Measurements from ENCODE around the gene CMTR1.

Gene CMTR1

DNA sequence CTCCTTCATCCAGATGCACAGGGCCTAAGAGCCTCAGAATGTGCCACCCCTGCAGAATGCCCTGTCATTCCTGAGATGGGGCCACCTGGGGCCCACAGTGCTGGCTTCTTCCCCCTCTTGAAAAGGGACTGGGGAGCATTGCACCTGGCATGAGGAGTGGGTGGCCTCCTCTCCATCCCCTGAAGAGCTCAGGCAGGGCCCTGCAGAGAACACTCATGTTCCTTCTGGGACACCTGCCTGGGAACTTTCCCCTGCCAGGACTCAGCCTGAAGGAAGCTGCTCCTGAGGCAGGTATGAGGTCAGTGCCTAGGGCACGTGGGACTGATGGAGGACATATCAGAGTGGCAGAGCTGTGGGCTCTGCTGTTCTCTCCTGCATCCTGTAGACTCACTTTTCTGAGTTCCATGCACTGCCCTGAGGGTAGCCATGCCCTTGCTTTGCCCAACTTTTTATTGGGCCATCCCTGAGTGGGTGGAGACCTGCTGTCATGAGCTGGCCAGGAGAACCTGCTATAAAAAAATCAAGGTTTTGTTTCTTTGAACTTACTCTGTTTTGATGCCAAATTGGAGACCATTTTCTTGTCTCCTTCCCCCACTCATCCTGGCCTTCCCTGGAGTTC lies 47.2 kb downstream of the CMTR1 start:
- DNase-seq: no peak

DNA sequence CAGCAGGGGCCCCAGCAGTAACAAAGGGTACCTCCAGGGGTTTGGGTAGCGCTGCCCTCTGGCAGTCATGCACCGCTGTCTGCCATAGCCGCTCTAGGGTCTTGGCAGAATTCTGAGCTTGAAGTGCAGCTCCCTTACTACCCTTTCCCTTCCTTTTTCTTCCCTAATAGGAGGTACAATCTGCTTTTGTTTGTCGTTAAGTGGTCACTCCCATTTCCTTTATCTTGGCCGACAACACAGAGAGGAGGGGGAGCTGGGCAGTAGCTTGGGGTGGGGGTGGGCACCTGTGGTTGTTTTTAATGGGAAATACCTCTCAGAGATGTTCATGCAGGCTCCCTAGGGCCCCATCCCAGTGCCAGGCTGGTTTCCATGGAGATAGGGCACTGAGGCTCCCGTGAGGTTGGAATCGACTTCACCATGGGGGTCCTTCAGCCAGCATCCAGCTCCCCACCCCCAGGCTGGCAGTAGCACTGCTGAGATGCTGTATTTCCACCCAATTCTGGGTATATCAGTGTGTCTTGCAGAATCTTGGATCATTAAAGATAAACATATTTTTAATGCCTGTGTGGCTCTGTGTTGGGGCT lies 48.0 kb downstream of the CMTR1 start:
- no peak for DNase-seq

DNA sequence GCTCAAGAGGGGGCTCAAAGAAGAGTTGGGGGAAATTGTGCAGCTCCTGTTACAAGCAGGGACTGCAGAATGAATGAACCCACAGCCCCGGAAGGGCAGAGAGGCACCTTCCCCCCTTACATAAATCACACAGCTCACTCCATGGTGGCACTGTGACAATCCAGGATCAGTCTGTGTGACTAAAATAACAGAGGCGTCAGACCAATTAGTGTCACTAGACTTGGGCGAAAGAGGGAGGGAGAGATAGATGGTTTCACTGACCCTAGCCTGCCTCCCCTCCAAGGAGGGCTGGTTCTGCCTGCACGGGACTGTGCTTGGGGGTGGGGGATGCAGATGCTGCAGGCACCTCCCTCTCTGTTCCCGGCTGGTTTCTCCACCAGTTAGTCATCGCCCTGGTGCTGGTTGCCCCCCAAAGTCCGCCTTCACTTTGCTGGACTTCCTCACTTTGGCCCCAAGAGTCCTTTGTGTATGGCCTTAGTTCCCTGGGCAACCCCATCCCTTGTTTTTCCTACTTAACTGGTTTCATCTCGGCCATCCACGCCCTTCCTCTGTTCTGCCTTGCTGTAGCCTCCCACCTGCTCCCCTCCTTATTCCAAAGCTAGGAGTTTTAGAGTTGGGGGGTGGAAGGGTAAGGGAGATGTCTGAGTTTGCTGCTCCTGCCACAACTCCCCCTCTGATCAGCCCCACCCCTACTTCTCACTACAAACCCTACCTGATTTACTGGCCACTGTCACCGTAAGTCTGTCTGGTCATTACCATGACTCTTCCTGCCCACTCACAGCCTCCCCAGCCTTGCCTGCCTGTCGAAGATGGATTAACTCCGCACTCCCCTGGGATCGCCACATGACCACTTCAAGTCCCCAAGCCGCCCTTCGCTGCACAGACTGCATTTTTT lies 48.9 kb downstream of the CMTR1 start:
- no peak for DNase-seq

DNA sequence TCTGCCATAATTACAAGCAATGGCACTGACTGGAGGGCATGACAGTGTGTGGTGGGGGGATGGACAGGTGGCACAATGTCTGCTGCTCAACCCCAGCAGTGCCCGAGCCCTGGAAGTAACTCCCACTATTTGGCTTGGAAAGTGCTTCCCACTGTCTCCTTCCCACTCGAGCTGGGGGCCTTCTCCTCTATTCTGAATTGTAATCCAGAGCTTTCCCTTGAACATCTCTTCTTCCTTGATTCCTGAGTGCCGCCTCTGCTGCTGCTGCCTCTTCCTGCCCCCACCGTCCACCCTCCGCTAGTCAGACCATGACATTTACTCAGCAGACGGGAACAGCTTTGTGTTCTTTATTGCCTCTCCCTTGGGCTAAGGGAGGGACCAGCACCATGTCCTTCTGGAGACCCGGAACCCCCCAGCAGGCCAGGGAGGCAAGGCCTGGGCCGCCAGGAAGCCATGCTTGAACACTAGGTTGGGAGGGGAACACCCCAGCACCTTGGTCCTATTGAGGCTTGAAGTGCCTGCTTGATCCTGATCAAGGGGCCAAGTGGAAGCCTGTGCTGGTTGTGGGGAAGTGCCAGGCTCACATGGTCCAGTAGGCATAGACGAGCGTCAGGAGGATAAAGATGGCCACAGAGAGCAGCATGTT lies 49.7 kb downstream of the CMTR1 start:
- DNase-seq: no peak

DNA sequence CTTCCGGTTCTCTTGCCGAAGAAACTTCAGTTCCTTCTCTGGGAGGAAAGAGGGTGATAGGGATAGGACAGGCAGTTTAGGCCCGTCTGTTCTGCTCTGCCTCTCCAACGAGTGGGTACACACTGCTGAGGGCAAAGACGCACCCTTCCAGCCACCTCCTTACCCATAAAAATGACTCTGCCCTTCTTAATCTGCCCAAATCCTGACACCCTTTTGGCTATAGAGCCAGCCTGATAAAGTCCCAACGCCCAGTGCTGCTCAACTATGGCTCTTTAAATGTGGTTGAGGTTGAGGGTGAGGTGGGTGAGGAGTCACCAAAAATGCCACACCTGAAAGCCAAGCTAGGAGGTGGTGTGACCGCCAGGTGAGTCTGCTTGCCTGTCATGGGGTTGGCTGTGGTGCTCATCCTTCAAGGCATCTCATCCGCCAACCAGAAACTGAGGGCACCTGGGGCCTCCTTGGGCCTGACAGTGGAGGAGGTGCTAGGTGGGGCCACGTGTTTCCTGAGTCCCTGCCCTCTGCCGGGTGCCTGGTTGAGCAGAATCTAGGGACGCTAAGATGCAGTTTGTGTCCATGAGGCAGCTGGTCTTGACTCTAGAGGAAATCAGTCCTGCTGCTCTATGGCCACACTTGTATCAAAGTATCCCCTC lies 50.4 kb downstream of the CMTR1 start:
- DNase-seq: no peak

DNA sequence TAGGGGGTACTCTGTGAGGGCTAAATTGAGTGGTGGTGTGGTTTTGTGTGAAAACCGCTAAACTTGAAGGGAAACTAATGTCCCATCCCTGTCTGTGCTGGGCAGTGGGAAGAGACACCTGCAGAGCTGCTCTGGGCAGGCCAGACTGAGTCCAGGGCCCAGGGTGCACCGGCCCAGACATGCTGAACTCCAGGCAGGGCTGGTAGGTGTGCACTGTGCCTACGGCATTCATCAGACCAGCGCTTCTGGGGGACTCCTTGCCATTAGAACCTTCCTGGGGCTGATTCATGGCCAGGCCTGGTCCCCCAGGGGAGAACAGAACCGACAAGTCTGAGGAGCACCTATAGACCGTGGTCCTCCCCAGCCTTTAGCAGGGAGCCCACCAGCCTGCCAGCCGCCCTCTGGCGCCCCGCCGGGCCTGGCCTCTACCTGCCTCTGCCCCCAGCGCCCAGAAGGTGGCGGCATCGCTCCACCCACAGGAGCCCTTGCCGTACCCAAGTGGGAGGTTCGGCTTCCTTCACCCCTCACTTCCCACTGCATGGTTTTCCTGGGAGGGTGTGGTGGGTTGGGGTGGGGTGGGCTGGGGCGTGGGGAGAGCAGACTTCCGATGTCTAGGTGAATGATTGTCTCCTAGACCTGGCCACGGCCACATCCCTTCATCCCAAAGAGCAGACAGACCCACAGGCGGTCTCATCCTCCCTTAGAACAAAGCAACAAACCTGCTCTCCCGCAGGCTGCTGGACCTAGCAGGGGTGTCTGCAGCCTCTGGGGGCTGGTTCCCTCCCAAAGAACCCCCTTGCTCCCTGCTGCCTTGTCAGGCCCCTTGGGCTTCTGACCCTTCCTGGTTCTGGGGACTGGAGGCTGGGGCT lies 51.1 kb downstream of the CMTR1 start:
- DNase-seq: peak; percentile 71

DNA sequence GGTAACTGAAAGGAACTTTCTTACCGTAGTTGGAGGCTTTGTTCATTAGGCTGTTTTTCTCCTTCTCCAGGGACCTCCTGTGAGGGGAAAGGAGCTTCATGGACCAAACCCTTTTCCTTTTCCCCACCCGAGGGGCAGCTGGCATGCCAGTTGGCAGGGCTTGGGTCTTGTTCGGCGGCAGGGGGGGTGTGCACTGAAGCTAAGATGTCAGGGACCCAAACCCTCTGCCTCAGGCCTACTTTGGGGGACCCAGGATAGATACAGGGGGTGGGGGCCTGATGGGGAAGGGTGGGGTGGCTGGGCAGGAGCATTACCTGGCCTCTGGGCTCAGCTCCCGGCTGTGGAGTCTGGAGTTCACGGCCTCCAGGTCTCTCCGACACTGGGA lies 51.8 kb downstream of the CMTR1 start:
- no peak for DNase-seq

DNA sequence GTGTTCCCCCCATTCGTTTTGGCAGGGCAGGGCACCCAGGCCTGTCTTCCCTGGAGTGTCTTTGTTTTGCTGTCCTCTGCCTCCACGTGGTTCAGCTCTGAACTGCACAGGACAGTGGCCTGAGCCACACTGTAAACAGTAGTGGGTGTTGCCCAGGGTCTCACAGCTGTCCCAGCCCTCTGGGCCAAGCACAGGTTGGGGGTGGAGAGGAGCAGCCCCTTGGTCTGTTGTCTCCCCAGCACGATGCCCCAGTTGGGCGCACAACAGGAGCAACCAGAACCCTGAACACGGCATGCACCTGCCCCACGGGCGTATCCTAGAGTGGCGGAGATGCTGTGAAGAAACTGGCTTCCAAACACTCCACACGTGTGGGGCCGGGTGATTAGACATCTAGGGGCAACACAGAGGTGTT lies 52.3 kb downstream of the CMTR1 start:
- no peak for DNase-seq

DNA sequence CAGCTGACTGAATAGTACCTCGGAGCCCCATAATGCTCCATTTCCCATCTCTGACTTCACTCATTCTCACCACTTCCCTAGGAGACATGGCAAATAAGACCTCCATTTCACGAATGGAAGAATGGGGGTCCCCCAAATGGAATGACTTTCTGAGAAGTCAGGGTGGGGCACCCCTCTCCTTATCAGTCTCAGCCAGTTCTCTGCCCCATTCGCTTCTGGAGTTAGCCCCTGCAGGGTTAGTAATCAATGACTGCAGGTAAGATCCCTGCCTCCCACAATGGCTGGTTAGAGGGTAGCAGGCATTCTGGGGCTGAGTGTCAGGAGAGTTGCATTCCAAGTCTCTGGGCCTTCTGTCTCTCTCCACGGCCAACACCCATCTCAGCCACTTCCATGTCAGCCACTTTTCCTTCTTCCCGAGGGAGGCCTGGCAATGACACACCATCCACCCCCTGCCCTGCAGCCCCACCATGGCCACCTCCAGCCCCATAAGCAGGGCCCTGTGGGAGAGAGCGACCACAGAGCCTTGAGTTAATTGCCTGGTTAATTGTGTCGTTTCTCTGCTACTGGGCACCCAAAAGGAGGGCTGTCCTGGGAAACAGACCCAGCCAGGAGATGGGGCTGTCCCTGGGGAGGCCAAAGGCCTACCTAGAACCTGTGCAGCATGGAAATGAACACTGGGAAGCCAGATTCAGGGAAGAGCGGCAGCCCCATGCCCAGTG lies 53.3 kb downstream of the CMTR1 start:
- DNase-seq: no peak

DNA sequence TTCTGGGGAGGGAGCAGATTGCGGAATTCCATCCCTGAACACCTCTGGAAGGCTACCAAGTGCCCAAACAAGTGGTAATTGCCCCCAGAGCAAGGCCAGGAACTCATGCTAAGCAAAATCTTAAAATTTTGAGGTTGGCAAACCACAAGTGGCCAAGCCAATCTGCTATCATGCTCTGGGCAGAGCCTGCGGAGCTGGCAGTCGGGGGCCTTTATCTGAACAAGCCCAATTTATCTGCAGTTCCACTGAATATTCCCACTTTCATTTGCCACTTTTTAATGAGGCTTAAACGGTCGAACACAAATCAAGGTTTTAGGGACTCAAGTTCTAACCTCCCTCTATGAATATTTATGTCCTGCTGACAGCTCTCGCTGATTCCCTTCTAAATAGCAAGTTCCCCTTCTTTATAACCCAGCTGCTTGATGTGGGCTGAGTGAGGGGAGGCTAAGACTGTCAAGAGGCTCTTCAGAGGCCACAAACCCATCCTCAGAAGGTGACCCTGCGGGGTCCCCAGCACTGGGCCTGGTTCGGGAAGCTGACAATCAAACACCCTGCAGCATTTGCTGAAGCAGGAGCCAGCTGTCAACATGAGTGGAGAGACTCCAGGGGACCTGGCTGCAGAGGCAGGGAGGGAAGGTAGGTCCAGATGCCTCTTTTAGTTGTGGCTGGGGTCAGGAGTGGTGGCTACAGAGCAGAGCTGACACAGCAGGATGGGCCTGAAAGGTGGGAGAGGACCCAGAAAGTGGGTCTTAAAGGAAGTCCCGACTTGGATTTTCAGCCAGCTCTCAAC lies 54.8 kb downstream of the CMTR1 start:
- DNase-seq: no peak

DNA sequence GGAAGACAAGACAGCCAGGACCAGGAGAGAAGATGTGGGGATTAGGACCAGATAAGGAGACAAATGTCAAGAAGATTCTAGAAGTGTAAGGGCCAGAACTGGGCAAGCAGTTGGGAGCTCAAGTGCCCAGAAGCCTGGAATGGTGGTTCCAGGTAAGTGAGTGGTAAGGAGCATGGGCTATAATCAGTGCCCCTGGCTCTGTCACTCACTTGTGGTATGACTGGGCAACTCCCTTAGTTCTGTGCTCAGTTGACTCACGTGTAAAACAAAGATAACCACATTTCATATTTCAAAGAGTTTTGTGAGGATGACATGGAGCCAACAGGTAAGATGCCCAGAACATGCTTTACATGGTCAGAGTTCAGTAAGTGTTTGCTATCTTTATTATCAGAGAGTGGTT lies 55.5 kb downstream of the CMTR1 start:
- no peak for DNase-seq

DNA sequence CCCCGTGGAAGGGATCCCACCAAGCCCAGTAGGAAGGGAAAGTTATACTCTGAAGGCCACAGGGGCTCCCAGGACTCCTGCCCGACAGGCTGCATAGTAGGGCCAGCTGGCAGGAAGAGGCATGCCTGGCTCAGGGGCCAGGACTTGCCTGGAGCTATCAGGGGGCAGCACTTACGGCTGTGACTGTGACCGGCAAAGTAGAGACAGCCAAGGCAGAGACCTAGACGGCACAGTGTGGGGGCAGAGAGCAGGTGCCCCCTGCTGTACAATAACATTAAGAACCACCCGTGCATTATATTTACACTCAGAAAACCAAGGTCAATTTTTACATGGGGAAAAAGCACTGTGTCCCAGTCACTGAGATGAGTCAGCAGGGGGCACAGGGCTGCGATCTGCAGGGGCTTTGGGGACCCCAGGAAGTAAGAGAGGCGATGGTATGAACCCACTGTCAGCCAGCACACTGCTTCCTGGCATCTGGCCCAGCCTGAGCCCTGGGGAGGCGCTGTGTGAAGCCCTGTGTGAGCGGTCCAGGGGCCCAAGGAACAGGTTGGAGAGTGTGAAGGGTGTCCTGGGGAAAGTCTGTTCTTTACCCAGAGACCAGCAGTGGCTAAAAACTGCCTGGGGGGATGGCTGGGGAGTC lies 56.8 kb downstream of the CMTR1 start:
- no peak for DNase-seq

DNA sequence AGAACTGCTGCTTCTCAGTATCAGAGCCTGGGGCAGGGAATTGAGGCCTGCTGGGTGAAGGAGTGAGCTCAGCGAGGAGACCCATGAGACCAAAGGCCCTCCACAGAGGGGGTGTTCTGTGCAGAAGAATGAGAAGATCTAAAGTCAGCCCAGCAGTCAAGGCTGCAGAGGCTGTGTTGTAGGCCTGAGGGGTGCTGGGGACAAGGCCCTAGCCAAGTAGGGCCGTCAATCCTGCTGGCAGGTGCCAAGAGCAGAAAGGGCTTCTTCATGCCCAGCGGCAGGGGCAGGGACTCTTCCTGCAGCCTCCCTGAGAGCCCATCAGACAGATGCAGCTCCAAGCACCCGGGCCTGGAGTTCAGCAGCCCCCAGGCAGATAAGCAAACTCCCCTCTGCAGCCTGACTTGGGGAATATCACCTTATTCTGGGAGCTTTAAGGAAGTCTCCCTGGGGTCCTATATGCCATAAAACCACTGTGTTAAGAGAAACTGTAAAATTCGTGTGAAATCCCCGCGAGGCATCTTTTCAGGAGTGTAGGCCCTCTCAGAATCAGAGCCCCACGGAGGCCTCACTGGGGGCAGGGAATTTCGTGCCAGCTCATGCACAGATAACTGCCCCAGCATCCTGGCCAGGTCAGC lies 57.6 kb downstream of the CMTR1 start:
- DNase-seq: no peak

DNA sequence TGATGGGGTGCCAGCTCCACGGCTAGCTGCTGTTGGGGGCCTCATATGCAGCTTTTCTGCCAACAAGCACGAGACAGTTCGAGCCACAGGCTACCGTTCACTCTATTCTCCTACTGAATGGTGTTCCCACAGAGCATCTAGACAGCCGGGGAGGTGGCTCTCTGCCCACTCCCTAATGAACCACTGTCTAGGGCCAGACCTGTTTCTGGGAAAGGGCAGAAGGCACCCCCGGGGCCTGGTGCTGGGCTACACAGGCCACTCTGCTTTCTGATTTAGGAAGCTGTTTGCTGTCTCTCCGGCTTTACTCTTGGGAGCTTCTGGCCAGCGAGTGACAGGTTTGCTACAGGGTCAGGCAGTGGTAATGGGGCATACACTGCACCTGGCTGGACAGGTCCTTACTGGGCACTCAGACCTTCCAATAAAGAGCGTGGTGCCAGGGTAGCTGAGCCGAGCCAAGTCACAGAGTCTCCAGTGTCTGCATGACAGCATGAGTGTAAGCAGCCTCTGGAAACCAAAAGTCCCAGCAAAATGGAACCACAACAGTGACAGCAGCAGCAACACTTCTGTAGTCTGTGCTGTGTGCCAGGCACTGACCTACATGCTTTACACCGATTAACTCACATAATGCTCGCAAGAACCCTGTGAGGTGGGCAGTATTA lies 58.3 kb downstream of the CMTR1 start:
- no peak for DNase-seq

DNA sequence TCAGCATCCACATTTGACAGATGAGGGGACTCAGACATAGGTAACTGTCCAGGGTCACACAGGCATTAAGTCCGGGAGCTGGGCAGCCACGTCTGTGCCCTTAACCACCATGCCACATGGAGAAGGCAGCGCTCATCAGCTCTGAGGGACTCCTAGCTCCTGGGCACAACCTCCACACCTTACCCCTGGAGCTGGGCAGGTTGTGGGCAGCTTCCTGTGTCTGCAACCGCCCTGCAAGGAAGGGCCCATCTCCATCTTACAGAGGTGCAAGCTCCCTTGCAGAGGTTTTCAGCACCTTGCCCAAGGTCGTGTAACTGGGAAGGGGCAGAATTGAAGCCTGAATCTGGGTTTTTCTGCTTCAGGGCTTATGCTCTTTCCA lies 58.8 kb downstream of the CMTR1 start:
- no peak for DNase-seq

DNA sequence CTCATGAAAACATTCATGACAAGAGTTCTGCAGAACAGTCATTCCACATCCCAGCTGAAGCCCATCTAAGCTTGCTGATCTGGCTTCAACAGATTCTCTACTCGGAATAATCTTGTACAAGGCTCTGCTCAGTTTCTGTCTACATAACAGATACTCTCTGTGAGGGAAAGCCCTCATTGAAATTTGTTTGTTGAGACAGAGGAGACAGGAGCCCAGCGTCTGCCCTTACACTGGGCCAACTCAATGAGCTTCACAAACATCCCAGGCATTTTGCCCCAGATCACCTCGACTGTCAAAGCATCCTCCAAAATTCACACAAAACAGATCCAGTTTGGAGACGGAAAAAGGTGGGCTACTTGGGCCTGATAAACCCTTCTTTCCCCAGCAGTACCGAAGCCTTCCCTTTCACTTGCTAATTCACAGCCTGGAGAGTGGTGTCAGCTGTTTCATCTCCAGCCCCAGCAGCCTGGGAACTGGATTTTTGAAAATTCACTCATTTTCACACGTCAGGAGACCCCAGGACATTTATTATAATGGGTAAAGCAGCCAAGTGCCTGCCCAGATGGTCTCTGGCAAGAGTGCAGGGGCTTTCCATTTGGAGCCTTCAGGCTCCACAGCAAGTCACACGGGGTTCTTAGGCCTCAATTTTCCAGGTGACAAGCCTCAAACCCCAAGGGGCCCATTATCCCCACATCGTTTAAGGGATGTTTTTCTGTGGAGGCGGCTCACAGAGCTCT lies 59.4 kb downstream of the CMTR1 start:
- DNase-seq: no peak

DNA sequence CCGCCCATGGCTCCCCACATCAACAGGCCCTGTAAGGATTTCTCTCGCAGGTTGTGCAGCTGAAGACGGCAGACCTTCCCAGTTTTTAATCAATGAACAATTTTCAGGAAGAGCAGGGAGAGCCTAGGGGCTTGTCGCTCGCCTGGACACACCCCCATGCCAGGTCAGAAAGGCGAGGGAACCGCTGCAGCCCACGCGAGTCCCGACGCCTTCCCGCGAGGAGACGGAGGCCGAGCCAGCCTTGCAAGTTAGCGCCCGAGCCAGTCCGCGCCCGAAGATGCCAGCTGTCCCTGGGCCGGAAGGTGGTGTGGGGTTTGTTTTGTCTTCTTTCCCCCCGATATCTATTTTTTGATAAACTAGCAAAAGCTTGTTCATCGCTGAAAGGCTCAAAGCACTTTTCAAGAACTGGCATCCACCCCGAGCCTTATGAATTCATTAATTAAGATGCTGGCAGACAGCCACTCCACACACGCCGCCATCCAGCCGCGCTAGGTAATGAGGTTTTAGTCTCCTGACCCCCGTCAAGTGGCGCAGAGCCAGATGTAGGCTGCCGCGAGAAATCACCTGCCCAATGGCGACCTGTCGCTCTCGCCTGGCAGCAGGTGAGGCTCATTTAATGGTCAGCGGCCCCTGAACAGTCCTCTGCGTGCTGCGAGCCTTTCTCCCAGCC lies 60.1 kb downstream of the CMTR1 start:
- DNase-seq: no peak

DNA sequence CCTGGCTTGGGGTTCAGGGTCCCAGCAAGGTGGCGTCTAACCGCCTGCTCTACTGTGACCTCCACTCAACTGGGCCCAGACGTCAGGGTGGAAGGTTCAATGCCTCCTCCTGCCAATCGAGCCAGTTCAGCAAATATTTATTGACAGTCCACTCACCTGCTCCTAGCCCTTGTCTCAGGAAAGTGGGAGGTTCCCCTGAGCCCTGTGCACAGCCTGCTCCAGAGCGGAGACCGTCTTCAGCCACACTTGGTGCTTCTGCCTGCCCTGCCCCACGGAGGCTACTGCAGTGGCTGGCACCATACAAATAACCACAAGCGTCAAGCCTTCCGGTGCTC lies 60.6 kb downstream of the CMTR1 start:
- DNase-seq: no peak
